ENCODE data around the gene ROCK2. TPM values are rescaled to one million over a fixed set of nuclear protein-coding genes. Genes with fewer than 3 reads are reported as not detected.

The ROCK2 gene
- total and polyA plus RNA-seq, 2 of the 8 experiments (the other 6 are each of a cell fraction or from before 2014, with no cell fraction given), result 2.7 to 29.0 TPM

GRCh38 chr2:11179899-11180298 lies 164.5 kb downstream of the ROCK2 start:
- no peaks in the 10 kb centered on the region; a peak in 2 of 8 replicates for H3K36me3 ChIP-seq (ENCODE audit: control insufficient read depth in 2 of 4, insufficient read depth in 4 of 4, low read length in 3 of 4)
- H3K9ac ChIP-seq (replicated peaks in 1 of 4; ENCODE audit: extremely low read depth in 1 of 4, low read depth in 3 of 4, low read length in 3 of 4), result no peak overlapping the region
- no peak overlapping the region for H2BK12ac ChIP-seq (ENCODE audit: low read depth, low read length)
- H2BK15ac ChIP-seq (ENCODE audit: low read length), result no peak overlapping the region
- CTCF ChIA-PET (ENCODE audit: partially characterized antibody), result interaction anchor here (0.6 to 1.2 kb wide), 3 partner anchors 33 to 302 kb away, joined by 3 read pairs; a partner anchor contains a TSS
- POLR2A ChIA-PET (ENCODE audit: partially characterized antibody), result no interaction called here
- H3K4ac ChIP-seq (replicated peaks; ENCODE audit: insufficient read length, low read depth, low read length), result no peak overlapping the region
- H3K4me2 ChIP-seq (ENCODE audit: insufficient read depth in 1 of 2, low read depth in 2 of 2, low read length in 2 of 2), result no peak overlapping the region
- FAIRE-seq (no peak), DNase-seq (ENCODE audit: low read depth in 1 of 2, low spot score in 2 of 2) (no peak)
- no peak overlapping the region for H3K56ac ChIP-seq (replicated peaks; ENCODE audit: insufficient read length, low read depth, low read length)
- no peak overlapping the region for H2BK120ac ChIP-seq (replicated peaks; ENCODE audit: low read depth, low read length)
- no peak overlapping the region for H3K14ac ChIP-seq (ENCODE audit: insufficient read length)
- H3K79me2 ChIP-seq (ENCODE audit: control insufficient read depth in 1 of 2, insufficient read depth in 2 of 2, low read length in 2 of 2), result no peaks in the 10 kb centered on the region
- H2BK20ac ChIP-seq (ENCODE audit: low read length), result no peak overlapping the region
- no peak overlapping the region for H2AFZ ChIP-seq (ENCODE audit: low read length)
- no peak overlapping the region for H3K23ac ChIP-seq (ENCODE audit: insufficient read length)
- no peak overlapping the region for H3K18ac ChIP-seq (ENCODE audit: extremely low read depth, low read length)
- H4K20me1 ChIP-seq (replicated peaks in 1 of 2; ENCODE audit: control insufficient read depth in 1 of 2, insufficient read depth in 2 of 2, low read length in 2 of 2), result no peaks in the 10 kb centered on the region
- H3K4me3 ChIP-seq (ENCODE audit: extremely low read depth in 1 of 4, insufficient read depth in 2 of 4, low read depth in 3 of 4, low read length in 4 of 4), result no peak overlapping the region
- no peaks in the 10 kb centered on the region for H3K9me3 ChIP-seq (ENCODE audit: insufficient read depth in 2 of 2, low read depth in 1 of 2, low read length in 1 of 2)
- no peak overlapping the region for H4K8ac ChIP-seq (ENCODE audit: extremely low read depth, insufficient read depth, low read length)
- H3K4me1 ChIP-seq (replicated peaks in 1 of 4; ENCODE audit: control insufficient read depth in 3 of 4, insufficient read depth in 4 of 4, low read length in 3 of 4), result no peaks in the 10 kb centered on the region
- no peak overlapping the region for H2BK5ac ChIP-seq (ENCODE audit: low read depth, low read length)
- H3K79me1 ChIP-seq (ENCODE audit: low read depth, low read length), result no peaks in the 10 kb centered on the region
- no peaks in the 10 kb centered on the region for H3K23me2 ChIP-seq (ENCODE audit: low read depth, low read length)
- no peak overlapping the region for H3K27ac ChIP-seq (ENCODE audit: low read depth, low read length)
- no peak for TF ChIP-seq YY1 (IDR thresholded peaks at IDR 0.05; ENCODE audit: low read depth, low read length)
- no peaks in the 10 kb centered on the region for H3K27me3 ChIP-seq (replicated peaks in 1 of 4; ENCODE audit: control insufficient read depth in 3 of 4, extremely low read depth in 1 of 4, insufficient read depth in 3 of 4, low read length in 3 of 4)
- H4K91ac ChIP-seq (replicated peaks; ENCODE audit: insufficient read length, low read length), result no peak overlapping the region
- 87% methylated on average over 4 of the region's 4 CpGs; no CpG with 5 or more reads in 1 of the 2 experiments for WGBS, 2 experiments (ENCODE audit: extremely low coverage in 1 of 2, insufficient coverage in 1 of 2, insufficient read length in 1 of 2, insufficient replicate concordance in 2 of 2, low coverage in 1 of 2, low lambda C conversion rate in 2 of 2, missing lambda C conversion rate in 1 of 2)
- H4K5ac ChIP-seq (ENCODE audit: insufficient read length, low read depth, low read length), result no peak overlapping the region
- no peak overlapping the region for H2AK5ac ChIP-seq (ENCODE audit: low read depth, low read length)

Measured in H1 (cell line).